Keratinocyte (primary cell): ENCODE results near the gene MERTK. TPM values are rescaled to one million over a fixed set of nuclear protein-coding genes. Genes with fewer than 3 reads are reported as not detected.

Experiments
- DNase-seq: peaks from one replicate; pipeline ENCODE4 v3.0.0-alpha.2; 2011; ENCODE audit warnings: low read depth, missing footprints, low spot score
- FAIRE-seq: peaks from 2 replicates; lab custom pipeline; 2011; peaks lifted over from hg19 to GRCh38; lab: Jason Lieb, UNC
- H2AFZ ChIP-seq: 2 replicates; pipeline ENCODE4 v1.6.0; 2012; ENCODE audit warnings: low read length, control low read depth, inconsistent platforms; ENCODE audit not compliant: control insufficient read depth
- H3K27ac ChIP-seq: 2 replicates; pipeline ENCODE4 v1.5.1; 2011; ENCODE audit warnings: low read length; ENCODE audit not compliant: control insufficient read depth, insufficient read depth
- H3K27me3 ChIP-seq: 3 replicates; pipeline ENCODE4 v1.6.0; 2011; ENCODE audit warnings: low read length; ENCODE audit not compliant: control insufficient read depth, insufficient read depth; ENCODE audit errors: extremely low read depth
- H3K36me3 ChIP-seq, 2 experiments: 2 replicates in 1 of 2; 3 replicates in 1 of 2; pipeline ENCODE4 v1.5.1; 2011; ENCODE audit warnings: low read length in 2 of 2, mild to moderate bottlenecking in 1 of 2; ENCODE audit not compliant: control insufficient read depth in 2 of 2, insufficient read depth in 2 of 2; ENCODE audit errors: extremely low read depth in 1 of 2
- H3K4me1 ChIP-seq: 3 replicates; pipeline ENCODE4 v1.5.1; 2011; ENCODE audit warnings: low read length; ENCODE audit not compliant: control insufficient read depth, insufficient read depth; ENCODE audit errors: extremely low read depth
- H3K4me2 ChIP-seq: 3 replicates; pipeline ENCODE4 v1.6.0; 2011; ENCODE audit warnings: low read depth, low read length; ENCODE audit not compliant: control insufficient read depth, insufficient read depth; ENCODE audit errors: extremely low read depth
- H3K4me3 ChIP-seq, 3 experiments: fragments of 200-600 bp in 1 of 3; sonication (generic) in 1 of 3; 2 replicates in 2 of 3; 3 replicates in 1 of 3; pipeline ENCODE4 v1.5.1; 2011 to 2016; ENCODE audit warnings: low read length in 3 of 3, mild to moderate bottlenecking in 3 of 3, control low read depth in 2 of 3, inconsistent platforms in 1 of 3, low read depth in 1 of 3, mixed read lengths in 1 of 3, mixed run types in 1 of 3, moderate library complexity in 1 of 3; ENCODE audit not compliant: control insufficient read depth in 2 of 3, insufficient read depth in 2 of 3; ENCODE audit errors: extremely low read depth in 1 of 3
- H3K79me2 ChIP-seq: 2 replicates; pipeline ENCODE4 v1.6.0; 2012; ENCODE audit warnings: low read length; ENCODE audit not compliant: control insufficient read depth, insufficient read depth
- H3K9ac ChIP-seq: 3 replicates; pipeline ENCODE4 v1.6.0; 2011; ENCODE audit warnings: low read length; ENCODE audit not compliant: control insufficient read depth, insufficient read depth; ENCODE audit errors: extremely low read depth
- H3K9me1 ChIP-seq: 3 replicates; pipeline ENCODE4 v1.6.0; 2011; ENCODE audit warnings: low read length; ENCODE audit not compliant: control insufficient read depth, insufficient read depth; ENCODE audit errors: extremely low read depth
- H3K9me3 ChIP-seq: 2 replicates; pipeline ENCODE4 v1.5.1; 2012; ENCODE audit warnings: low read depth, low read length; ENCODE audit not compliant: control insufficient read depth
- H4K20me1 ChIP-seq: 3 replicates; pipeline ENCODE4 v1.6.0; 2011; ENCODE audit warnings: low read length; ENCODE audit not compliant: control insufficient read depth, insufficient read depth; ENCODE audit errors: extremely low read depth
- CTCF ChIP-seq, 3 experiments: IDR thresholded peaks in 1 of 3; conservative IDR thresholded peaks in 1 of 3; optimal IDR thresholded peaks in 1 of 3; 2 replicates in 2 of 3; 3 replicates in 1 of 3; pipeline versions ENCODE3 to v1.5.1; 2011; ENCODE audit warnings: low read length in 3 of 3, mild to moderate bottlenecking in 3 of 3, moderate library complexity in 2 of 3, control low read depth in 1 of 3, inconsistent platforms in 1 of 3; ENCODE audit not compliant: insufficient read depth in 2 of 3; ENCODE audit errors: extremely low read depth in 1 of 3
- EZH2 ChIP-seq: IDR thresholded peaks from one replicate; pipeline ENCODE4 v1.6.1; 2012; ENCODE audit warnings: inconsistent platforms, mild to moderate bottlenecking, low read length, moderate library complexity
- dilution Hi-C: fragments of 300-500 bp; cut with MboI; formaldehyde crosslinking; loops from one replicate; pipeline ENCODE4 v1.7.0; 2020; ENCODE audit warnings: low sequenced_read_pairs; ENCODE audit not compliant: extremely low pct_ligation_motif_present
- polyA plus RNA-seq, 5 experiments: library from polyadenylated mRNA; depleted of rRNA in 3 of 5; stranded (reverse) in 3 of 5; stranded (forward) in 1 of 5; unstranded in 1 of 5; fragments of >200 nt; gene quantifications; 1 replicate in 1 of 5; 2 replicates in 3 of 5; 3 replicates in 1 of 5; pipeline versions ENCODE4 v1.2.1 to v1.2.3, GENCODE V29; 2011 to 2012; ENCODE audit warnings: missing spikeins in 2 of 5, low read depth in 1 of 5, low replicate concordance in 1 of 5

Gene MERTK
- polyA plus RNA-seq, 1 donor (not counting 4 experiments of a cell fraction or from before 2014, with no cell fraction given) = 0.14 TPM

GRCh38 chr2:111924617-111925107, 26.3 kb downstream of the MERTK start:
- Histone ChIP-seq H3K4me2 (no peak overlapping the region), H2AFZ (no peak overlapping the region), H3K9me3 (no peaks in the 10 kb centered on the region), H3K4me1 (no peaks in the 10 kb centered on the region), H3K27me3 (peaks cover 63% of the 10 kb centered on the region), H3K36me3 (no peaks in the 10 kb centered on the region), H3K4me3 (no peak overlapping the region), H3K9me1 (no peaks in the 10 kb centered on the region), H4K20me1 (peaks cover 2% of the 10 kb centered on the region), H3K9ac (no peak overlapping the region), H3K27ac (no peak overlapping the region), H3K79me2 (no peaks in the 10 kb centered on the region)
- dilution Hi-C loops = loop anchor here (25.0 kb wide), 1 partner anchor 88 kb away; no protein-coding TSS in a partner anchor
- no peak for DNase-seq
- TF ChIP-seq EZH2 (no peak), CTCF (optimal IDR thresholded peaks at IDR 0.05 in 1 of 3, IDR thresholded peaks at IDR 0.05 in 1 of 3, conservative IDR thresholded peaks at IDR 0.05 in 1 of 3; ENCODE audit: extremely low read depth in 1 of 3, insufficient read depth in 2 of 3, low read length in 3 of 3) (no peak)
- FAIRE-seq = no peak

- peaks cover 56% of the 10 kb centered on the region for H3K27me3 ChIP-seq
- FAIRE-seq = no peak
These were observed 29.3 kb downstream of the MERTK start for GRCh38 chr2:111927723-111928122.

More at GRCh38 chr2:111927723-111928122, 29.3 kb downstream of the MERTK start:
- no peaks in the 10 kb centered on the region for H3K36me3 ChIP-seq
- H3K79me2 ChIP-seq = no peaks in the 10 kb centered on the region
- H3K4me1 ChIP-seq = peaks cover 4% of the 10 kb centered on the region
- peaks cover 4% of the 10 kb centered on the region for H4K20me1 ChIP-seq
- DNase-seq = no peak
- no peak overlapping the region for H2AFZ ChIP-seq
- H3K9me3 ChIP-seq = no peaks in the 10 kb centered on the region
- TF ChIP-seq EZH2 = no peak
- TF ChIP-seq CTCF (optimal IDR thresholded peaks at IDR 0.05 in 1 of 3, IDR thresholded peaks at IDR 0.05 in 1 of 3, conservative IDR thresholded peaks at IDR 0.05 in 1 of 3; ENCODE audit: extremely low read depth in 1 of 3, insufficient read depth in 2 of 3, low read length in 3 of 3) = no peak
- H3K9me1 ChIP-seq = no peaks in the 10 kb centered on the region
- H3K4me2 ChIP-seq = no peak overlapping the region
- H3K27ac ChIP-seq = no peak overlapping the region
- H3K4me3 ChIP-seq = no peak overlapping the region
- no peak overlapping the region for H3K9ac ChIP-seq
- dilution Hi-C loops = no loop called here
